Suprapubic skin (tissue), 4 donors: ENCODE measurements around the gene GMPS. TPM values are rescaled to one million over a fixed set of nuclear protein-coding genes. Genes with fewer than 3 reads are reported as not detected.

Source experiments
- DNase-seq, 2 donors: peaks; one replicate each; pipeline ENCODE4 v3.0.0-alpha.2; 2019; ENCODE audit warnings: low spot score in 2 of 2
- H3K27ac ChIP-seq: fragments of 200-600 bp; sonication (generic); one replicate; pipeline ENCODE4 v1.5.1; 2019
- H3K27me3 ChIP-seq: fragments of 200-600 bp; sonication (generic); one replicate; pipeline ENCODE4 v1.5.1; 2019
- H3K36me3 ChIP-seq: fragments of 200-600 bp; sonication (generic); one replicate; pipeline ENCODE4 v1.5.1; 2019
- H3K4me1 ChIP-seq: fragments of 200-600 bp; sonication (generic); one replicate; pipeline ENCODE4 v1.5.1; 2019
- H3K4me3 ChIP-seq: fragments of 200-600 bp; sonication (generic); one replicate; pipeline ENCODE4 v1.5.1; 2019; ENCODE audit warnings: mild to moderate bottlenecking
- H3K9me3 ChIP-seq: fragments of 200-600 bp; sonication (generic); one replicate; pipeline ENCODE4 v1.5.1; 2019
- CTCF ChIP-seq, 2 donors: fragments of 200-600 bp in 1 of 2; fragments of 450-650 bp in 1 of 2; sonication (generic) in 1 of 2; IDR thresholded peaks; one replicate each; pipeline ENCODE4 v1.5.1; 2016 to 2019; ENCODE audit warnings: antibody characterized with exemption in 2 of 2, mild to moderate bottlenecking in 1 of 2, moderate library complexity in 1 of 2
- EP300 ChIP-seq: sonication (generic); formaldehyde crosslinking; IDR thresholded peaks from one replicate; pipeline ENCODE4 v1.6.1; 2017; ENCODE audit warnings: antibody characterized with exemption
- POLR2A ChIP-seq, 2 donors: fragments of 450-650 bp; IDR thresholded peaks; one replicate each; pipeline ENCODE4 v1.6.1; 2017; ENCODE audit warnings: antibody characterized with exemption in 2 of 2, mild to moderate bottlenecking in 2 of 2, moderate library complexity in 2 of 2
- POLR2AphosphoS5 ChIP-seq, 3 donors: sonication (generic); formaldehyde crosslinking; IDR thresholded peaks; one replicate each; pipeline ENCODE4 v1.6.1; 2017; ENCODE audit warnings: antibody characterized with exemption in 3 of 3
- WGBS: methylation state at CpG from one replicate; pipeline ENCODE4 v1.1.5; 2018; 5-methylcytosine and 5-hydroxymethylcytosine counted together
- total RNA-seq, 4 donors: library from RNA; depleted of rRNA; stranded (reverse); fragments of >200 nt; gene quantifications; one replicate each; pipeline ENCODE4 v1.1.0, GENCODE V29; 2016

GMPS gene
- total RNA-seq, 4 donors from 2014 or later, result 33.9 to 39.5 (median 39.3) TPM

- no peak for DNase-seq
- Histone ChIP-seq H3K4me1 (peaks cover 4% of the 10 kb centered on the region), H3K27me3 (no peaks in the 10 kb centered on the region), H3K4me3 (no peak overlapping the region), H3K27ac (no peak overlapping the region), H3K36me3 (peaks cover 71% of the 10 kb centered on the region), H3K9me3 (no peaks in the 10 kb centered on the region)
- TF ChIP-seq POLR2AphosphoS5 (IDR thresholded peaks at IDR 0.05), result no peak
- no peak for TF ChIP-seq POLR2A (IDR thresholded peaks at IDR 0.05)
- no peak for TF ChIP-seq EP300
- TF ChIP-seq CTCF (IDR thresholded peaks at IDR 0.05), result no peak
These were observed 49.3 kb downstream of the GMPS start for GRCh38 chr3:155919728-155920127.

- Histone ChIP-seq H3K27ac (no peak overlapping the region), H3K4me1 (peaks cover 4% of the 10 kb centered on the region), H3K4me3 (no peak overlapping the region), H3K36me3 (peaks cover 70% of the 10 kb centered on the region), H3K9me3 (no peaks in the 10 kb centered on the region), H3K27me3 (no peaks in the 10 kb centered on the region)
- WGBS, result 95% methylated on average over 2 of the region's 2 CpGs
- TF ChIP-seq POLR2AphosphoS5 (IDR thresholded peaks at IDR 0.05), result no peak
- no peak for TF ChIP-seq CTCF (IDR thresholded peaks at IDR 0.05)
- TF ChIP-seq EP300, result no peak
- TF ChIP-seq POLR2A (IDR thresholded peaks at IDR 0.05), result no peak
- no peak for DNase-seq
These were observed 51.0 kb downstream of the GMPS start for GRCh38 chr3:155921486-155921885.

GRCh38 chr3:155934230-155934629 lies 63.8 kb downstream of the GMPS start:
- peaks cover 40% of the 10 kb centered on the region for H3K36me3 ChIP-seq
- no peaks in the 10 kb centered on the region for H3K4me1 ChIP-seq
- no peak overlapping the region for H3K27ac ChIP-seq
- H3K4me3 ChIP-seq, result no peak overlapping the region
- DNase-seq, result no peak
- H3K27me3 ChIP-seq, result no peaks in the 10 kb centered on the region
- WGBS, result 67% methylated on average over 2 of the region's 2 CpGs
- TF ChIP-seq CTCF (IDR thresholded peaks at IDR 0.05) (no peak), POLR2A (IDR thresholded peaks at IDR 0.05) (no peak), EP300 (no peak), POLR2AphosphoS5 (IDR thresholded peaks at IDR 0.05) (no peak)
- H3K9me3 ChIP-seq, result no peaks in the 10 kb centered on the region

GRCh38 chr3:155938409-155938808 lies 68.0 kb downstream of the GMPS start:
- WGBS, result 73% methylated on average over 2 of the region's 2 CpGs
- no peak for DNase-seq
- Histone ChIP-seq H3K4me1 (no peaks in the 10 kb centered on the region), H3K27ac (no peak overlapping the region), H3K4me3 (no peak overlapping the region), H3K36me3 (peaks cover 47% of the 10 kb centered on the region), H3K9me3 (no peaks in the 10 kb centered on the region), H3K27me3 (no peaks in the 10 kb centered on the region)
- no peak for TF ChIP-seq CTCF (IDR thresholded peaks at IDR 0.05)
- TF ChIP-seq EP300, result no peak
- TF ChIP-seq POLR2A (IDR thresholded peaks at IDR 0.05), result no peak
- no peak for TF ChIP-seq POLR2AphosphoS5 (IDR thresholded peaks at IDR 0.05)

- no peak overlapping the region for H3K27ac ChIP-seq
- DNase-seq, result no peak
- TF ChIP-seq POLR2A (IDR thresholded peaks at IDR 0.05) (no peak), CTCF (IDR thresholded peaks at IDR 0.05) (no peak), EP300 (no peak), POLR2AphosphoS5 (IDR thresholded peaks at IDR 0.05) (no peak)
- H3K36me3 ChIP-seq, result peaks cover 31% of the 10 kb centered on the region
- H3K9me3 ChIP-seq, result no peaks in the 10 kb centered on the region
- no peaks in the 10 kb centered on the region for H3K4me1 ChIP-seq
- H3K27me3 ChIP-seq, result no peaks in the 10 kb centered on the region
- 100% methylated on average over 5 of the region's 5 CpGs for WGBS
- H3K4me3 ChIP-seq, result no peak overlapping the region
These were observed 70.9 kb downstream of the GMPS start for GRCh38 chr3:155941354-155941753.
